ENCODE data around the gene DRAM2. TPM values are rescaled to one million over a fixed set of nuclear protein-coding genes. Genes with fewer than 3 reads are reported as not detected.
"Not testable (repeated sequence)": the region's sequence is repeated elsewhere in the genome, so short reads cannot be mapped to it uniquely, and the experiment has no call there.

DRAM2 gene
- total RNA-seq, 4 donors from 2014 or later, result 38.8 to 125 (median 69.9) TPM

GRCh38 chr1:111101854-111102642 lies 37.8 kb downstream of the DRAM2 start:
- no peak for TF ChIP-seq CTCF (IDR thresholded peaks at IDR 0.05)
- ATAC-seq (ENCODE audit: low FRiP score), result no peak

GRCh38 chr1:111099289-111099688 lies 40.6 kb downstream of the DRAM2 start:
- DNase-seq (ENCODE audit: low spot score) (no peak), ATAC-seq (ENCODE audit: low FRiP score) (no peak)
- no peak for TF ChIP-seq CTCF (IDR thresholded peaks at IDR 0.05)

More at GRCh38 chr1:111101854-111102642, 37.8 kb downstream of the DRAM2 start:
- no peak for DNase-seq (ENCODE audit: low spot score)

GRCh38 chr1:111097356-111098099 lies 42.4 kb downstream of the DRAM2 start:
- no peak for ATAC-seq (ENCODE audit: low FRiP score)
- no peak for TF ChIP-seq CTCF (IDR thresholded peaks at IDR 0.05)

GRCh38 chr1:111095421-111095820 lies 44.5 kb downstream of the DRAM2 start:
- not testable (repeated sequence) for ATAC-seq (ENCODE audit: low FRiP score); DNase-seq (ENCODE audit: low spot score)

More at GRCh38 chr1:111097356-111098099, 42.4 kb downstream of the DRAM2 start:
- DNase-seq (ENCODE audit: low spot score), result no peak

GRCh38 chr1:111089638-111090037 lies 50.3 kb downstream of the DRAM2 start:
- TF ChIP-seq CTCF (IDR thresholded peaks at IDR 0.05), result no peak
- ATAC-seq (ENCODE audit: low FRiP score), result no peak

GRCh38 chr1:111085676-111086075 lies 54.2 kb downstream of the DRAM2 start:
- TF ChIP-seq CTCF (IDR thresholded peaks at IDR 0.05), result no peak
- DNase-seq (ENCODE audit: low spot score) (no peak), ATAC-seq (ENCODE audit: low FRiP score) (no peak)

More at GRCh38 chr1:111089638-111090037, 50.3 kb downstream of the DRAM2 start:
- no peak for DNase-seq (ENCODE audit: low spot score)

- no peak for DNase-seq (ENCODE audit: low spot score)
- no peak for ATAC-seq (ENCODE audit: low FRiP score)
- TF ChIP-seq CTCF (IDR thresholded peaks at IDR 0.05), result no peak
Measured at GRCh38 chr1:111084999-111085398, 54.9 kb downstream of the DRAM2 start.
